Measurements from ENCODE around the gene GPX5.
A peak's percentile ranks its signal among the peaks of the same experiment; 100 is the strongest.
"Not testable (repeated sequence)": the region's sequence is repeated elsewhere in the genome, so short reads cannot be mapped to it uniquely, and the experiment has no call there.

Gene GPX5

GRCh38 chr6:28517964-28518363, 7.7 kb upstream of the GPX5 start:
- no peak for DNase-seq

- DNase-seq = no peak
Observed at GRCh38 chr6:28522594-28523240, 3.0 kb upstream of the GPX5 start.

GRCh38 chr6:28523241-28523622, 2.4 kb upstream of the GPX5 start:
- DNase-seq = no peak

GRCh38 chr6:28530777-28531176, 5.1 kb downstream of the GPX5 start:
- no peak for DNase-seq

- DNase-seq = no peak
Observed at GRCh38 chr6:28531479-28532128, 5.9 kb downstream of the GPX5 start.

GRCh38 chr6:28534306-28534705, 8.6 kb downstream of the GPX5 start:
- DNase-seq = no peak

GRCh38 chr6:28534875-28535274, 9.2 kb downstream of the GPX5 start:
- no peak for DNase-seq

GRCh38 chr6:28537065-28537464, 11.4 kb downstream of the GPX5 start:
- no peak for DNase-seq

- no peak for DNase-seq
Observed at GRCh38 chr6:28537509-28538140, 11.9 kb downstream of the GPX5 start.

GRCh38 chr6:28541996-28542395, 16.3 kb downstream of the GPX5 start:
- no peak for DNase-seq

GRCh38 chr6:28542440-28543296, 17.0 kb downstream of the GPX5 start:
- DNase-seq = peak; percentile 49

GRCh38 chr6:28543651-28544610, 18.2 kb downstream of the GPX5 start:
- DNase-seq = no peak

- DNase-seq = no peak
Observed at GRCh38 chr6:28545955-28546354, 20.3 kb downstream of the GPX5 start.

GRCh38 chr6:28547003-28547402, 21.3 kb downstream of the GPX5 start:
- DNase-seq = not testable (repeated sequence)

- DNase-seq = no peak
Observed at GRCh38 chr6:28551891-28552666, 26.4 kb downstream of the GPX5 start.

GRCh38 chr6:28553384-28553985, 27.8 kb downstream of the GPX5 start:
- no peak for DNase-seq

GRCh38 chr6:28553986-28554881, 28.6 kb downstream of the GPX5 start:
- DNase-seq = no peak

- no peak for DNase-seq
Observed at GRCh38 chr6:28555136-28555535, 29.5 kb downstream of the GPX5 start.

- DNase-seq = no peak
Observed at GRCh38 chr6:28558629-28559028, 32.9 kb downstream of the GPX5 start.

Measured in activated CD4-positive, CD25-positive, alpha-beta regulatory T cell treated with anti-CD3 and anti-CD28 coated beads, Interleukin-2, amount 50 U/mL, for 72 hours (primary cell).